Psoas muscle (tissue), 8 donors: ENCODE measurements around the gene MYO10. TPM values are rescaled to one million over a fixed set of nuclear protein-coding genes. Genes with fewer than 3 reads are reported as not detected.

Experiments
- ATAC-seq, 4 donors: fragments of 200-7000 bp; cut with Tn5 transposase; one replicate each; pipeline ENCODE4 v1.9.1; 2020; ENCODE audit warnings: moderate library complexity in 3 of 4, mild to moderate bottlenecking in 2 of 4
- DNase-seq, 2 donors: peaks; one replicate each; pipeline ENCODE4 v3.0.0-alpha.2; 2020
- H3K27ac ChIP-seq: fragments of 200-600 bp; one replicate; pipeline ENCODE4 v1.8.0; 2022
- H3K27me3 ChIP-seq, 3 donors: fragments of 200-600 bp in 1 of 3; one replicate each; pipeline versions ENCODE4 v1.6.1 to v1.8.0; 2013 to 2022; ENCODE audit warnings: low read length in 2 of 3, mild to moderate bottlenecking in 2 of 3, moderate library complexity in 1 of 3; ENCODE audit not compliant: insufficient read depth in 3 of 3
- H3K36me3 ChIP-seq, 2 donors: fragments of 200-600 bp in 1 of 2; one replicate each; pipeline versions ENCODE4 v1.6.1 to v1.8.0; 2013 to 2022; ENCODE audit warnings: low read depth in 1 of 2, mild to moderate bottlenecking in 1 of 2, moderate library complexity in 1 of 2; ENCODE audit not compliant: insufficient read depth in 1 of 2
- H3K4me1 ChIP-seq: fragments of 200-600 bp; one replicate; pipeline ENCODE4 v1.8.0; 2022
- H3K4me3 ChIP-seq: fragments of 200-600 bp; one replicate; pipeline ENCODE4 v1.8.0; 2022; ENCODE audit warnings: mild to moderate bottlenecking
- H3K9me3 ChIP-seq: fragments of 200-600 bp; one replicate; pipeline ENCODE4 v1.8.0; 2022
- WGBS, 3 donors: extraction: QIAGEN DNeasy Blood & Tissue Kit; methylation state at CpG; one replicate each; pipeline versions ENCODE4 v1.1.6 to v1.1.7; 2013; 5-methylcytosine and 5-hydroxymethylcytosine counted together
- intact Hi-C, 2 donors: fragments of 100-400 bp; cut with DNase I; formaldehyde crosslinking; loops; one replicate each; pipeline versions ENCODE4 v1.11.0 to v1.14.2; 2022
- polyA plus RNA-seq, 3 donors: library from polyadenylated mRNA; stranded (reverse); fragments of 200-250 nt; gene quantifications; one replicate each; pipeline ENCODE4 v1.2.3, GENCODE V29; 2013
- total RNA-seq, 4 donors: library from RNA; stranded (reverse); fragmentation: NEBNext Ultra II Directional in 2 of 4; extraction: Animal tissue kit (Norgen Biotek cat#: 25700) in 2 of 4; gene quantifications; one replicate each; pipeline versions ENCODE4 v1.2.1 to v1.2.4, GENCODE V29; 2021 to 2023
- TF ChIP-seq, protein P1 (sequence below): fragments of 200-600 bp; IDR thresholded peaks from one replicate; pipeline ENCODE4 v1.8.0; 2022; ENCODE audit warnings: antibody characterized with exemption
- donor health status: healthy with polysubstance abuse.
- donor health status: DM: no; HTN: no; CAD: no; lungs with moderate emphysema.
- donor health status: Bipolar disorder and iron deficiency.
- donor health status: healthy.
- donor health status: DM: yes; HTN: yes; CAD: no.
- donor health status: DM: no; HTN: no; CAD: no.
- donor health status: DM: no; HTN: no; CAD: no.
- donor health status: DM: yes; HTN: yes; CAD: no.

The MYO10 gene
- total and polyA plus RNA-seq, 7 donors = 1.8 to 10.9 (median 10.0) TPM

DNA sequence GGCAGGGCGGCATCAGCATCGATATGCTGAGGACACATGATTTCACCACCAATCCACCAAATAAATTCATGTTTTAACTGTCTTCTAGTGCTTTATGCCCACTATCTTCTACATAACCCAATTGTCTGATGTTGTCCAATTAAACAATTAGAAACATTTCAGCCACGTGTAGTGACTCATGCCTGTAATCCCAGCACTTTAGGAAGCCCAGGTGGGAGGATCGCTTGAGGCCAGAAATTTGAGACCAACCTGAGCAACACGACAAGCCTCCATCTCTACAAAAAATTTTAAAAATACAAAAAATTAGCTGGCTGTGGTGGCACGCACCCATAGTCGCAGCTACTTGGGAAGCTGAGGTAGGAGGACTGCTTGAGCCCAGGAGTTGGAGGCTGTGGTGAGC, 128.1 kb downstream of the MYO10 start:
- Histone ChIP-seq H3K27ac (no peak overlapping the region), H3K4me3 (no peak overlapping the region), H3K27me3 (no peaks in the 10 kb centered on the region), H3K36me3 (no peaks in the 10 kb centered on the region), H3K4me1 (peaks cover 12% of the 10 kb centered on the region), H3K9me3 (no peaks in the 10 kb centered on the region)
- WGBS, 3 donors = 90 to 92% (median 92%) methylated on average over 7 of the region's 7 CpGs
- TF ChIP-seq, protein P1, sequence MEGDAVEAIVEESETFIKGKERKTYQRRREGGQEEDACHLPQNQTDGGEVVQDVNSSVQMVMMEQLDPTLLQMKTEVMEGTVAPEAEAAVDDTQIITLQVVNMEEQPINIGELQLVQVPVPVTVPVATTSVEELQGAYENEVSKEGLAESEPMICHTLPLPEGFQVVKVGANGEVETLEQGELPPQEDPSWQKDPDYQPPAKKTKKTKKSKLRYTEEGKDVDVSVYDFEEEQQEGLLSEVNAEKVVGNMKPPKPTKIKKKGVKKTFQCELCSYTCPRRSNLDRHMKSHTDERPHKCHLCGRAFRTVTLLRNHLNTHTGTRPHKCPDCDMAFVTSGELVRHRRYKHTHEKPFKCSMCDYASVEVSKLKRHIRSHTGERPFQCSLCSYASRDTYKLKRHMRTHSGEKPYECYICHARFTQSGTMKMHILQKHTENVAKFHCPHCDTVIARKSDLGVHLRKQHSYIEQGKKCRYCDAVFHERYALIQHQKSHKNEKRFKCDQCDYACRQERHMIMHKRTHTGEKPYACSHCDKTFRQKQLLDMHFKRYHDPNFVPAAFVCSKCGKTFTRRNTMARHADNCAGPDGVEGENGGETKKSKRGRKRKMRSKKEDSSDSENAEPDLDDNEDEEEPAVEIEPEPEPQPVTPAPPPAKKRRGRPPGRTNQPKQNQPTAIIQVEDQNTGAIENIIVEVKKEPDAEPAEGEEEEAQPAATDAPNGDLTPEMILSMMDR = no peak
- no peak for ATAC-seq
- intact Hi-C loops = no loop called here
- no peak for DNase-seq

DNA sequence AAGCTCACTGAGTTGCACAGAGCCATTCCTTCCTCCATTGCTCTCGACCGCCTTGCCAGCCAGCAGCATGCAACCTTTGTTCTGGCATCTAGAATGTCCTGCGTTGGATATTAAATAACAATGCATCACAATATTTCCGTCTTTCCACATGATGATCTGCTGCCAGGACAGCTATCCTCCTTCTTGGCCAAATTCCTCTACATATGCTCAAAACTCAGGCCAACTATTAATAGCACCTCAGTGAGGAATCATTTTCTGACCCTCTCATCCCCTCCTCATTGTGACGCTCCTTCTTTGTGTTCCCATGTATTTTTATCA, 128.6 kb downstream of the MYO10 start:
- Histone ChIP-seq H3K4me1 (peaks cover 12% of the 10 kb centered on the region), H3K27ac (no peak overlapping the region), H3K9me3 (no peaks in the 10 kb centered on the region), H3K36me3 (no peaks in the 10 kb centered on the region), H3K27me3 (no peaks in the 10 kb centered on the region), H3K4me3 (no peak overlapping the region)
- WGBS, 3 donors = 25 to 51% (median 50%) methylated on average over 5 of the region's 5 CpGs
- TF ChIP-seq, protein P1 = no peak
- DNase-seq (no peak), ATAC-seq (peak in 1 of 4 donors; percentile 62)
- intact Hi-C loops = no loop called here

DNA sequence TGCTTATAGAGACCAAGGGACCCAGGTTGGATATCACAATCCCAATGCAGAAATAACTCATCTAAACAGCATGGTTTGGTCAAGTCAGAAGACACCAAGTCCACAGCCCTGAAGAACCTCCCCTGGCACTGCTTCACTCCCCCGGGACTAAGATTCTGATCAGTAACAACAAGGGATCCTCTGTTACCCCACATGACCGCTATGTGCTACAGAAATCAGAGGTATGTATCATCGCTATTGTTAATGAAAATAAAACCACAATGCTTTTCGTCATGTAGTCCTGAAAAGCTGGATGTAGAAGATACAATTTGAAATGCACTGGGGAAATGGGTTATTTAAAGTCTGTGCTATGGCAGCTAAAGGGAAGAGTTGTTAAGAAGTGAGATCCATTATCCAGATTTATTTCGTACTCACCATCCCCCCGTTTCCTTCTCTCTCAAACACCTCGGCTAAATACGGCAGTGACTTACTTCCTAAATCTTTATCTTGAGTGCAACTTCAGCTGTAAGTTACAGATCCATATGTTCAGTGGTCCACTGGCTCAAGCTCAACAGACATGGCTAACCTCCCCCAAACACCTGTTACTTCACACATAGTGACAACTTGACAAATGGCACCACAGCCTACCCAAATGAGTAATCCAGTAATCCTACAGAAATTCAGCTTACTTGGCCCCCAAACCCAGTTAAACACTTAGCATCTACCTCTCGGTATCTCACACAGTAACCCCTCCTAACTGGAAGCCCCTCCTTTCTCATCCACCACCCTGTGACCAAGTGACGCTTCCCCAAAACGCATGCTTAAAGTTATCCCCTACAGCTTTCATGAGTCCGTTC, 129.2 kb downstream of the MYO10 start:
- intact Hi-C loops = no loop called here
- Histone ChIP-seq H3K27ac (no peak overlapping the region), H3K4me1 (peaks cover 12% of the 10 kb centered on the region), H3K9me3 (no peaks in the 10 kb centered on the region), H3K36me3 (no peaks in the 10 kb centered on the region), H3K27me3 (no peaks in the 10 kb centered on the region), H3K4me3 (no peak overlapping the region)
- TF ChIP-seq, protein P1 = no peak
- 62 to 73% (median 71%) methylated on average over 12 of the region's 12 CpGs for WGBS, 3 donors
- DNase-seq (no peak), ATAC-seq (no peak)

DNA sequence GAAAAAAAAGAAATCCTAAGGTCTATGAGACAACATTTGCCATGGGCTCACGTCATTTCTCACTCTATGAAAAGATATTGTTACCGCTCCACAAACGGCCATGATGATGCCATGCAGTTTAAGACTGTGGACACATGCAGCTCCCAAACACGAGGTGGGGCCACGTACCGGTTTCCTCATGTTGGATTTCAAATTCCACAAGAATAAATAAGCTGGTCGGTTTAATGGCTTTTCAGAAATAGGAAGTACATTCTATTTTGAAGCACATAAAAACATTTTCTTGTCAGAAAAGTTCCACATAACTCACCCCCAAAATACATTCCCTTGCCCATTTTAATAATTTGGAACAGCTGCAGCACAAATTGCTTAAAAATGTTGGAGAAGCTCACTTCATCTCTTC, 130.6 kb downstream of the MYO10 start:
- no peak overlapping the region for H3K27ac ChIP-seq
- TF ChIP-seq, protein P1 = no peak
- no peak for DNase-seq
- WGBS, 3 donors = 35 to 70% (median 36%) methylated on average over 7 of the region's 7 CpGs
- no peaks in the 10 kb centered on the region for H3K9me3 ChIP-seq
- intact Hi-C loops = no loop called here
- H3K4me3 ChIP-seq = no peak overlapping the region
- H3K4me1 ChIP-seq = peaks cover 11% of the 10 kb centered on the region
- peak in 1 of 4 donors; percentile 42 for ATAC-seq
- no peaks in the 10 kb centered on the region for H3K27me3 ChIP-seq
- H3K36me3 ChIP-seq = no peaks in the 10 kb centered on the region

DNA sequence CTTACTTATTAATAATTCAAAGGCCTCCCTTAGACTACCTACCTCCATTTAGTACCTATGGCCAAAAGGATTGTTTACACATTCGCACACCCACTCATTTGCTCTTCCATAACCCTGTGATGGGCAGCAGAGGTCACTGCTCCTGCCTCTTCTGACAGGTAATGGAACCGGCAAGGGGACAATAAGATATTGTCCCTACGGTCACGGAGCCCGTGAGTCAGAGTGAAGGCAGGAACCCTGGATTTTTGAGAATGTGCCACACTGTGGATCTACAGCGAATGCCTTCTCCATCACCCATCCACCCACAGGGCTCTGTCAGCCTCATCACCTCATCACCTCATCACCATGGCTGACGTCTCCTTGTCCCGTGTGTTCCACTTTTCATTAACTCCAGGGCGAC, 132.3 kb downstream of the MYO10 start:
- Histone ChIP-seq H3K9me3 (no peaks in the 10 kb centered on the region), H3K4me3 (no peak overlapping the region), H3K4me1 (no peaks in the 10 kb centered on the region), H3K27me3 (no peaks in the 10 kb centered on the region), H3K36me3 (no peaks in the 10 kb centered on the region), H3K27ac (no peak overlapping the region)
- 93 to 95% (median 93%) methylated on average over 9 of the region's 9 CpGs for WGBS, 3 donors
- ATAC-seq (no peak), DNase-seq (no peak)
- intact Hi-C loops = loop anchor here in 1 of 2 donors (5.0 kb wide), 1 partner anchor 133 kb away; the partner anchor contains the start of gene MYO10
- TF ChIP-seq, protein P1 = no peak
